GM18499 (cell line): ENCODE measurements around the gene CZIB.
"Not testable (repeated sequence)": the region's sequence is repeated elsewhere in the genome, so short reads cannot be mapped to it uniquely, and the experiment has no call there.

Source experiments
- ATAC-seq: cut with Tn5 transposase; IDR thresholded peaks from one replicate; pipeline ENCODE4 v1.9.1; 2021; ENCODE audit warnings: moderate number of reproducible peaks; ENCODE audit not compliant: insufficient read depth, unreplicated experiment

CZIB gene

GRCh38 chr1:53241828-53242227 lies 21.4 kb upstream of the CZIB start:
- no peak for ATAC-seq

GRCh38 chr1:53238197-53239155 lies 18.0 kb upstream of the CZIB start, which contains the start of gene MAGOH:
MAGOH (minus strand) TSS chr1:53238518; CDS start chr1:53238448, 70 bp downstream.
- peak; percentile 95 for ATAC-seq

GRCh38 chr1:53237638-53238037 lies 17.2 kb upstream of the CZIB start:
- no peak for ATAC-seq

- ATAC-seq: no peak
Observed at GRCh38 chr1:53220962-53221286, 490 bp upstream of the CZIB start.

- no peak for ATAC-seq
Observed at GRCh38 chr1:53219711-53220110, 723 bp downstream of the CZIB start.

- ATAC-seq: no peak
Observed at GRCh38 chr1:53218201-53218600, 2.2 kb downstream of the CZIB start.

- ATAC-seq: no peak
Observed at GRCh38 chr1:53214376-53214940, 6.0 kb downstream of the CZIB start.

GRCh38 chr1:53210954-53211353 lies 9.5 kb downstream of the CZIB start:
- no peak for ATAC-seq

GRCh38 chr1:53210352-53210751 lies 10.1 kb downstream of the CZIB start:
- ATAC-seq: no peak

GRCh38 chr1:53207726-53208125 lies 12.7 kb downstream of the CZIB start:
- no peak for ATAC-seq

GRCh38 chr1:53206735-53207379 lies 13.6 kb downstream of the CZIB start:
- no peak for ATAC-seq

GRCh38 chr1:53206083-53206685 lies 14.2 kb downstream of the CZIB start:
- ATAC-seq: not testable (repeated sequence)

- not testable (repeated sequence) for ATAC-seq
Observed at GRCh38 chr1:53205496-53205895, 14.9 kb downstream of the CZIB start.

GRCh38 chr1:53203466-53203865 lies 17.0 kb downstream of the CZIB start:
- no peak for ATAC-seq

- ATAC-seq: no peak
Observed at GRCh38 chr1:53198241-53198651, 22.2 kb downstream of the CZIB start.

- ATAC-seq: no peak
Observed at GRCh38 chr1:53197291-53198200, 22.9 kb downstream of the CZIB start.

- peak; percentile 82 for ATAC-seq
Observed at GRCh38 chr1:53196485-53197290, 23.7 kb downstream of the CZIB start, which contains the start of gene CPT2. CPT2 (plus strand) TSS chr1:53196824; CDS start chr1:53196944, 120 bp downstream.

- no peak for ATAC-seq
Observed at GRCh38 chr1:53196017-53196484, 24.4 kb downstream of the CZIB start.
